ENCODE results near the gene POLDIP2.

DNA sequence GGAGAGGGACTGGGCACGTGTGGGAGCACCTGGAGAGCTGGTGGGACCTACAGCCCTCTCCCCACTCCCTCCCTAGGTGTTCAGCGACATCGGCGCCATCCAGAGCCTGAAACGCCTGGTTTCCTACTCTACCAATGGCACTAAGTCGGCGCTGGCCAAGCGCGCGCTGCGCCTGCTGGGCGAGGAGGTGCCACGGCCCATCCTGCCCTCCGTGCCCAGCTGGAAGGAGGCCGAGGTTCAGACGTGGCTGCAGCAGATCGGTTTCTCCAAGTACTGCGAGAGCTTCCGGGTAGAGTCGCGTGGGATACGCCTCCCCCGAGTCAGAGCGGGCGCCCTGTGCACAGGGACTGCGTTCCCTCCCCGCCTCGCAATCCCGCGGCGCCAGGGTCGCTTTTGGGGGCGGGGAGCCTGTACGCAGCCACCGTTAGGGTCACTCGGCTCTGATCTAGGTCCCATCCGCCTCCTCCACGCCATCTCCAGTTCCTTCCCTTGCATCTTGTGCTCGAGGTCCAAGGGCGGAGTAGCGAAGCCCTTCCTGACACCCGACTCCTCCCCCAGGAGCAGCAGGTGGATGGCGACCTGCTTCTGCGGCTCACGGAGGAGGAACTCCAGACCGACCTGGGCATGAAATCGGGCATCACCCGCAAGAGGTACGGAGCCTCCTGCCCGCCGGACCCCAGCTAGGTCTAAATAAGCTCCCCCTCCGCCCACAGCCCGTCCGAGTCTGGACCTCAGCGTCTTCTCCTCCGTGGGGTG is 27.1 kb upstream of the POLDIP2 start:
- TF ChIP-seq NFIC (IDR thresholded peaks at IDR 0.05; ENCODE audit: borderline replicate concordance) (no peak), EZH2phosphoT487 (IDR thresholded peaks at IDR 0.05; ENCODE audit: borderline replicate concordance, low read depth) (no peak), GABPA (IDR thresholded peaks at IDR 0.05; ENCODE audit: low read depth) (no peak)
- TF ChIP-seq, protein P1, sequence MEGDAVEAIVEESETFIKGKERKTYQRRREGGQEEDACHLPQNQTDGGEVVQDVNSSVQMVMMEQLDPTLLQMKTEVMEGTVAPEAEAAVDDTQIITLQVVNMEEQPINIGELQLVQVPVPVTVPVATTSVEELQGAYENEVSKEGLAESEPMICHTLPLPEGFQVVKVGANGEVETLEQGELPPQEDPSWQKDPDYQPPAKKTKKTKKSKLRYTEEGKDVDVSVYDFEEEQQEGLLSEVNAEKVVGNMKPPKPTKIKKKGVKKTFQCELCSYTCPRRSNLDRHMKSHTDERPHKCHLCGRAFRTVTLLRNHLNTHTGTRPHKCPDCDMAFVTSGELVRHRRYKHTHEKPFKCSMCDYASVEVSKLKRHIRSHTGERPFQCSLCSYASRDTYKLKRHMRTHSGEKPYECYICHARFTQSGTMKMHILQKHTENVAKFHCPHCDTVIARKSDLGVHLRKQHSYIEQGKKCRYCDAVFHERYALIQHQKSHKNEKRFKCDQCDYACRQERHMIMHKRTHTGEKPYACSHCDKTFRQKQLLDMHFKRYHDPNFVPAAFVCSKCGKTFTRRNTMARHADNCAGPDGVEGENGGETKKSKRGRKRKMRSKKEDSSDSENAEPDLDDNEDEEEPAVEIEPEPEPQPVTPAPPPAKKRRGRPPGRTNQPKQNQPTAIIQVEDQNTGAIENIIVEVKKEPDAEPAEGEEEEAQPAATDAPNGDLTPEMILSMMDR (IDR thresholded peaks at IDR 0.05): no peak
- TF ChIP-seq, protein P2, sequence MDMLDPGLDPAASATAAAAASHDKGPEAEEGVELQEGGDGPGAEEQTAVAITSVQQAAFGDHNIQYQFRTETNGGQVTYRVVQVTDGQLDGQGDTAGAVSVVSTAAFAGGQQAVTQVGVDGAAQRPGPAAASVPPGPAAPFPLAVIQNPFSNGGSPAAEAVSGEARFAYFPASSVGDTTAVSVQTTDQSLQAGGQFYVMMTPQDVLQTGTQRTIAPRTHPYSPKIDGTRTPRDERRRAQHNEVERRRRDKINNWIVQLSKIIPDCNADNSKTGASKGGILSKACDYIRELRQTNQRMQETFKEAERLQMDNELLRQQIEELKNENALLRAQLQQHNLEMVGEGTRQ (IDR thresholded peaks at IDR 0.05; ENCODE audit: borderline replicate concordance, low read depth, low read length): no peak

Measured in SK-N-SH (cell line).